Right lobe of liver (tissue), 4 donors: ENCODE data around the gene CCT2.

Experiments
- POLR2A ChIP-seq: fragments of 450-650 bp; IDR thresholded peaks from one replicate; pipeline ENCODE4 v1.6.1; 2017; ENCODE audit warnings: antibody characterized with exemption, mild to moderate bottlenecking
- TF ChIP-seq, protein P1 (sequence below), 4 donors: fragments of 200-600 bp in 3 of 4; fragments of 450-650 bp in 1 of 4; IDR thresholded peaks; one replicate each; pipeline versions ENCODE4 v1.5.1 to v1.8.0; 2016 to 2022; ENCODE audit warnings: antibody characterized with exemption in 4 of 4, mild to moderate bottlenecking in 2 of 4
- donor health status: DM: no; HTN: no; CAD: no.
- donor health status: DM: no; HTN: no; CAD: no.
- donor health status: DM: no; HTN: yes; CAD: no.

DNA sequence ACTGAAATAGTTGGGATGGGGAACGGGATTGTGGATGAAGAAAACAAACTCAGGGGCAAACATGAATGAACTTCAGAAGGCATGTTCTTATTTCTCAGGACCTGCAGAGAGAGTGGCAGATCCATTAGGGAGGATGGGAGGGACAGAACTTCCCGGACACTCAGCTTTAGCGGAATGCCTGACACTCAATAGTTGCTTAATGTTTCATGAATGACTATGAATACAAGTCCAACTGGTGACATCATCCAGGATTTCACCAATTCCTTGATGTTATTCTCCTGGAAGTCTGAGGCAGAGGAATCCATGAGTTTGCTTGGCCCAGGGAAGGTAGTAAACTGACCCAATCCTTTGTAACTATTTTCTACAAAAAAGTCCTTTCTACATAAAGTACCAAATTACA is 63.2 kb downstream of the CCT2 start:
- TF ChIP-seq, protein P1, sequence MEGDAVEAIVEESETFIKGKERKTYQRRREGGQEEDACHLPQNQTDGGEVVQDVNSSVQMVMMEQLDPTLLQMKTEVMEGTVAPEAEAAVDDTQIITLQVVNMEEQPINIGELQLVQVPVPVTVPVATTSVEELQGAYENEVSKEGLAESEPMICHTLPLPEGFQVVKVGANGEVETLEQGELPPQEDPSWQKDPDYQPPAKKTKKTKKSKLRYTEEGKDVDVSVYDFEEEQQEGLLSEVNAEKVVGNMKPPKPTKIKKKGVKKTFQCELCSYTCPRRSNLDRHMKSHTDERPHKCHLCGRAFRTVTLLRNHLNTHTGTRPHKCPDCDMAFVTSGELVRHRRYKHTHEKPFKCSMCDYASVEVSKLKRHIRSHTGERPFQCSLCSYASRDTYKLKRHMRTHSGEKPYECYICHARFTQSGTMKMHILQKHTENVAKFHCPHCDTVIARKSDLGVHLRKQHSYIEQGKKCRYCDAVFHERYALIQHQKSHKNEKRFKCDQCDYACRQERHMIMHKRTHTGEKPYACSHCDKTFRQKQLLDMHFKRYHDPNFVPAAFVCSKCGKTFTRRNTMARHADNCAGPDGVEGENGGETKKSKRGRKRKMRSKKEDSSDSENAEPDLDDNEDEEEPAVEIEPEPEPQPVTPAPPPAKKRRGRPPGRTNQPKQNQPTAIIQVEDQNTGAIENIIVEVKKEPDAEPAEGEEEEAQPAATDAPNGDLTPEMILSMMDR (IDR thresholded peaks at IDR 0.05) = no peak
- no peak for TF ChIP-seq POLR2A
